Measurements from ENCODE around the gene PDE8A.

The PDE8A gene

DNA sequence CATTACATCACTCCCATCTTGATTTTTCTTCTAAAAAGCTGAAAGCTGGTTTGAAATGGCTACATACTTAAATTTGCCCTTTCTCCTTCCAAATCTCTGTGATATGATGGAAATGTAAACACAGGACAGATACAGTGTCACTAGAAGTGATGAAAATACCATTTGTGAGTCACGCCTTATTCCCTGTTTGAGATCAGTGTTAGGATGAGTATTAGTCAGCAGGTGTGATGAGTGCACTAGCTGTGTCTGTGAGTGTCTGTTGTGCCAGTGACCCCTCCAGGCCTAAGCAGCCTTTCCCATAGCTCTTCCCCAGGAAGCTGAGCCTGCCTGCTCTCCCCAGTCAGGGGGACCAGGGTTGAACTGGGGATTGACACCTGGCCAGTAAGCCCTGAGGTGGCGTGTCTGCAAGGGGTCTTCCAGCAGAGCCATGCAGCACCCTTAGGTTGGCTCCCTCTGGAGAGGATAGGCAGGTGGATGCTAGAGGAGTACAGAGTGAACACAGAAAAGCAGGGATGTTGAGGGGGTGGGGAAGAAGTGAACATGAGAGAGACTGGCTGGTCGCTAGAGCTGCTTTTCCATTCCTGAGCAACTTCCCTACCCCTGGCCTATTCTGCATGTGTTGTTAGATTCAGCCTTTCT is 92.0 kb downstream of the PDE8A start:
- peak overlapping the region; percentile 39 for H3K4me3 Mint-ChIP-seq
- H3K27ac Mint-ChIP-seq: peak overlapping the region; percentile 59
- H3K36me3 Mint-ChIP-seq (ENCODE audit: low read depth): peaks cover 45% of the 10 kb centered on the region
- no peaks in the 10 kb centered on the region for H3K9me3 Mint-ChIP-seq
- peaks cover 15% of the 10 kb centered on the region for H3K4me1 Mint-ChIP-seq (ENCODE audit: low read depth)
- H3K27me3 Mint-ChIP-seq: no peaks in the 10 kb centered on the region

GRCh38 chr15:85086855-85087254 is 105.2 kb downstream of the PDE8A start:
- H3K4me1 Mint-ChIP-seq (ENCODE audit: low read depth): no peaks in the 10 kb centered on the region
- no peaks in the 10 kb centered on the region for H3K27me3 Mint-ChIP-seq
- no peaks in the 10 kb centered on the region for H3K9me3 Mint-ChIP-seq
- peaks cover 48% of the 10 kb centered on the region for H3K36me3 Mint-ChIP-seq (ENCODE audit: low read depth)
- H3K27ac Mint-ChIP-seq: no peak overlapping the region
- H3K4me3 Mint-ChIP-seq: no peak overlapping the region

DNA sequence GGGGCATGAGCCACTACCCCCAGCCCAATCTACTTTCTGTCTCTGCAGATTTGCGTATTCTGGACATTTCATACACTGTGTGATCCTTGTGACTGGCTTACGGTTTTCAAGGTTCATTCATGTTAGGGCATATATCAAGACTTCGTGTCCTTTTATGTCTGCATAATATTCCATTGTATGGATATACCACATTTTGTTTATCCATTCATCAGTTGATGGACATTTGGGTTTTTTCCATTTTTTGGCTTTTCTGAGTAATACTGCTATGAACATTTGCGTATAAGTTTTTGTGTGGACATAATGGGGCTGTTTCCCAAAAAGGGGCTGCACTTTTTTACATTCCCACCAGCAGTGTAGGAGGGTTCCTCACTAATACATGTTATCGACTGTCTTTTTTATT is 106.6 kb downstream of the PDE8A start:
- peaks cover 57% of the 10 kb centered on the region for H3K36me3 Mint-ChIP-seq (ENCODE audit: low read depth)
- no peaks in the 10 kb centered on the region for H3K27me3 Mint-ChIP-seq
- H3K4me1 Mint-ChIP-seq (ENCODE audit: low read depth): no peaks in the 10 kb centered on the region
- H3K4me3 Mint-ChIP-seq: no peak overlapping the region
- H3K9me3 Mint-ChIP-seq: no peaks in the 10 kb centered on the region
- no peak overlapping the region for H3K27ac Mint-ChIP-seq

DNA sequence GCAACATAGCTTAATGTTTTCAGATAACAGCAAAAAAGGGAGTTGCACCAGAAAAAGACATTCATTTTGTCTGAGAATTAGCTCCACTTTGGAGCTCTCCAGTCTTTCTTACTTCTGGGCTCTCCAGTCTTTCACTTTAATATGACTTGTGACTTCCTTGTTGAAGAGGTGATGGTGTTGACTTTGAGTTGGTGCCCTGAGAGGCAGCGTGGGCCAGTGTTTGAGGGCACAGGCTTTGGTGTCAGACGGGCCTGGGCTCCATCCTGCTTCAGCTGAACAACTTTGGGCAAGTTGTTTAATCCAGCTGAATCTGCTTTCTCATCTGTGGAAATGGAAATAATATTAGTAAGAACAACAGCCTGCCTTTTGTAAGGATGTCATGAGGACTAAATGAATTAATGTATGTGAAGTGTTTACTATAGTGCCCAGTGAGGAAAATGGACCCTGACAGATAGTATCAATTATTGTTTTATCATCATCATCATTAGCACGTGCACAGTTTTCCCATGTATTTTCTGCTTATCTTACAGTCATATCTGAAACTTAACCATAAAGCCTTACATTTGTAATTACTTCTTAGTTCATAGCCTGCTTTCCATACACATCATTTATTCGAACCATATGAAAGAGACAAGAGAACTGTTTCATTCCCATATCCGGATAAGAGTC is 108.4 kb downstream of the PDE8A start:
- Mint-ChIP-seq H3K27ac (no peak overlapping the region), H3K4me1 (ENCODE audit: low read depth) (no peaks in the 10 kb centered on the region), H3K27me3 (no peaks in the 10 kb centered on the region), H3K9me3 (no peaks in the 10 kb centered on the region), H3K36me3 (ENCODE audit: low read depth) (peaks cover 56% of the 10 kb centered on the region), H3K4me3 (no peak overlapping the region)

DNA sequence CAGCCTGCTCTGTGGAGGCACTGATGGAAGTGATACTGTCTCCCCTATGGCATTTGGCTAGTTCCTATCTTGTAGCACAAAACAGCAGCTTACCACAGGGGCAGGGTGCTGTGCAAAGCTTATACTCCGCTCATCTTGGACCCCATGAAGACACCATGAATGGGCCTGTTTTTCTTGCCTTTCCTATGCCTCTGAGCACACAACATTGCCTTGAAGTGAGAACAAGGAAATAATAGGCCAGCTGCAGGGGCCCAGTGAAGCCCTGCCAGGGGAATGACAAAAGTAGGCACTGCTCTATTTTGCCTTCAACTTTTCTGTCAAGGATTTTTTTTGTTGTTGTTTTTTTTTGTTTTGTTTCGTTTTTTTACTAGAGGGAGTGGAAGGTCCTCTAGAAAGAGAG is 110.3 kb downstream of the PDE8A start:
- H3K27ac Mint-ChIP-seq: no peak overlapping the region
- no peaks in the 10 kb centered on the region for H3K27me3 Mint-ChIP-seq
- no peak overlapping the region for H3K4me3 Mint-ChIP-seq
- peaks cover 51% of the 10 kb centered on the region for H3K36me3 Mint-ChIP-seq (ENCODE audit: low read depth)
- no peaks in the 10 kb centered on the region for H3K9me3 Mint-ChIP-seq
- no peaks in the 10 kb centered on the region for H3K4me1 Mint-ChIP-seq (ENCODE audit: low read depth)

- H3K27me3 Mint-ChIP-seq: no peaks in the 10 kb centered on the region
- H3K4me3 Mint-ChIP-seq: no peak overlapping the region
- no peak overlapping the region for H3K27ac Mint-ChIP-seq
- H3K9me3 Mint-ChIP-seq: no peaks in the 10 kb centered on the region
- no peaks in the 10 kb centered on the region for H3K4me1 Mint-ChIP-seq (ENCODE audit: low read depth)
- H3K36me3 Mint-ChIP-seq (ENCODE audit: low read depth): peaks cover 51% of the 10 kb centered on the region
These were observed 113.0 kb downstream of the PDE8A start for GRCh38 chr15:85094685-85095084.

- Mint-ChIP-seq H3K27ac (no peak overlapping the region), H3K9me3 (no peaks in the 10 kb centered on the region), H3K27me3 (no peaks in the 10 kb centered on the region), H3K4me1 (ENCODE audit: low read depth) (no peaks in the 10 kb centered on the region), H3K4me3 (no peak overlapping the region), H3K36me3 (ENCODE audit: low read depth) (peaks cover 46% of the 10 kb centered on the region)
These were observed 113.9 kb downstream of the PDE8A start for GRCh38 chr15:85095566-85095965.

DNA sequence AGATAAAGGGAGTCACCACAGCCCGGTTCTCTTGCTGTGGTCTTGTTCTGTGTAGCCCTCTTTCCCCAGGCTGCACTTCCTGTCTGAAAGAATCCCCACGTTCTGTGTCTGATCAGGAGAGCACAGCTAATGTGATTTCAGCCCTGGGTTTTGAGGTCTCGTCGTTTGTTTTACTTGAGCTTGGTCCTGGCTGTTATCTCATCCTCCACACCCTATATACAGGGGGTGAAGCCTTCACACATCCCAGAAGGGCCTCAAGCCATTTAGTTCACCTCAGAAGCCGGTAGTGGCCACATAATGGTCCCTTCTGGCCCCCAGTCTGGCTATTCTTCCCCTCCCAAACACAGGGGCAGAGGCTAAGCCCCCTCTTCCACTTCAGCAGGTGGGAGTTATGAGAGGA is 115.6 kb downstream of the PDE8A start:
- Mint-ChIP-seq H3K9me3 (no peaks in the 10 kb centered on the region), H3K4me3 (no peak overlapping the region), H3K4me1 (ENCODE audit: low read depth) (no peaks in the 10 kb centered on the region), H3K36me3 (ENCODE audit: low read depth) (peaks cover 30% of the 10 kb centered on the region), H3K27me3 (no peaks in the 10 kb centered on the region), H3K27ac (no peak overlapping the region)

- Mint-ChIP-seq H3K27ac (no peak overlapping the region), H3K4me1 (ENCODE audit: low read depth) (no peaks in the 10 kb centered on the region), H3K36me3 (ENCODE audit: low read depth) (peaks cover 25% of the 10 kb centered on the region)
These were observed 116.1 kb downstream of the PDE8A start for GRCh38 chr15:85097725-85098124.

GRCh38 chr15:85099195-85099803 is 117.6 kb downstream of the PDE8A start:
- H3K27ac Mint-ChIP-seq: no peak overlapping the region
- H3K36me3 Mint-ChIP-seq (ENCODE audit: low read depth): peaks cover 15% of the 10 kb centered on the region
- H3K4me3 Mint-ChIP-seq: no peak overlapping the region
- H3K4me1 Mint-ChIP-seq (ENCODE audit: low read depth): no peaks in the 10 kb centered on the region
- H3K27me3 Mint-ChIP-seq: no peaks in the 10 kb centered on the region
- no peaks in the 10 kb centered on the region for H3K9me3 Mint-ChIP-seq

More at GRCh38 chr15:85097725-85098124, 116.1 kb downstream of the PDE8A start:
- Mint-ChIP-seq H3K4me3 (no peak overlapping the region), H3K9me3 (no peaks in the 10 kb centered on the region), H3K27me3 (no peaks in the 10 kb centered on the region)

DNA sequence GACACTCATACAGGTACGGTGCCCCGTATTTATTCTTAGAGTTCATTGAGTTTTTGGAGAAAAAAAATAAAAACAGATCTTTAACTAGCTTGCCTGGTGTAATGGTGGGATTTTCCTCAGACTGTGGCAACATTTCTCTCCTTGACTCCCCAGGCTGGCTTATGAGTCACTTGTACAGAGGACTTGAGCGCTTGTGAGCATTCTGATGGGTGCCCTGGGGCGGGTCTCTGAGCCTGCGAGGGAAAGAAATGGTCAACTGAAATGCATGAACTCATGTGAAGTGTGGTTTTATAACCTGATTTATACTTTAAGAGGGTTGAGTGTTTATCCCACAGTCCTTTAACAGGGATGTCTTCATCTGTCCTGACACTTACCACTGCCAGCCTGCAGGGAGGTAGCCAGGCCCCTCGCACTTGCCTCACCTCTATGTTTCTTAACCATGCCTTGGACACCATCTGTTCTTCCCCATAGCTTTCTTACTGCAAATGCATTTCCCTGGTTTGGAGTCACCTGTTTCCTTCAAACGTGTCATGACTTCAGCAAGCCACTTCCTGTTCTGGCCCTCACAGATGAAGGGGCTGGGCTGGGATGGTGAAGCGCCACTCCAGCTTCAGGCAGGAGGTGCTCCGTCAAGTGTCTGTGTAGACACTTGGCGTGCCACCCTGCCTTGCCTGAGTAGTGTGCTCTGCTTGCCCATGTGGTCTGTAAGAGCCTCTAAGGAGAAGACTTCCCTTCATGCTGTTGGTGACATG is 118.7 kb downstream of the PDE8A start:
- Mint-ChIP-seq H3K4me1 (ENCODE audit: low read depth) (no peaks in the 10 kb centered on the region), H3K36me3 (ENCODE audit: low read depth) (peaks cover 9% of the 10 kb centered on the region), H3K4me3 (no peak overlapping the region), H3K9me3 (no peaks in the 10 kb centered on the region), H3K27me3 (no peaks in the 10 kb centered on the region), H3K27ac (no peak overlapping the region)

- no peaks in the 10 kb centered on the region for H3K4me1 Mint-ChIP-seq (ENCODE audit: low read depth)
- H3K27ac Mint-ChIP-seq: no peak overlapping the region
- H3K4me3 Mint-ChIP-seq: no peak overlapping the region
- peaks cover 11% of the 10 kb centered on the region for H3K36me3 Mint-ChIP-seq (ENCODE audit: low read depth)
- no peaks in the 10 kb centered on the region for H3K9me3 Mint-ChIP-seq
- H3K27me3 Mint-ChIP-seq: no peaks in the 10 kb centered on the region
These were observed 122.9 kb downstream of the PDE8A start for GRCh38 chr15:85104584-85104983.

DNA sequence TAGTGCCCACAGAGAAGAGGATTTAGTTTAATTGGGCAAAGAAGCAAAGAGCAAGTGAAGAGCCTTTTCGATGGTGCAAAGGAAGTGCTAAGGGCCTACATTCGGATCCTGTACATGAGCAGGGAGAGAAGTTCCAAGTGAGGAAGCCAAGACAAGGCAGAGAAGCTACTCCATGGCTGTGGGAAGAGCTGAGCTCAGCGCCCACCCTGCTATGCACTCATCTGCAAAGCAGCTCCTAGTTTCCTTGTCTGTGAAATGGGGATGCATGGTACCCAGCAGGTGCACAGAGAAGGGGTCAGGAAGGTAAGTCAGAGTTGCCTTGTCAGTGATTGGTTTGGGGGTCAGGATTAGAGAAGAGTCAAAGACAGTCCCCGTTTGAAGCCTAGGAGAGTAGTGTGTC is 126.5 kb downstream of the PDE8A start:
- Mint-ChIP-seq H3K4me1 (ENCODE audit: low read depth) (no peaks in the 10 kb centered on the region), H3K9me3 (no peaks in the 10 kb centered on the region), H3K27ac (no peak overlapping the region), H3K36me3 (ENCODE audit: low read depth) (peaks cover 17% of the 10 kb centered on the region), H3K4me3 (no peak overlapping the region), H3K27me3 (no peaks in the 10 kb centered on the region)

DNA sequence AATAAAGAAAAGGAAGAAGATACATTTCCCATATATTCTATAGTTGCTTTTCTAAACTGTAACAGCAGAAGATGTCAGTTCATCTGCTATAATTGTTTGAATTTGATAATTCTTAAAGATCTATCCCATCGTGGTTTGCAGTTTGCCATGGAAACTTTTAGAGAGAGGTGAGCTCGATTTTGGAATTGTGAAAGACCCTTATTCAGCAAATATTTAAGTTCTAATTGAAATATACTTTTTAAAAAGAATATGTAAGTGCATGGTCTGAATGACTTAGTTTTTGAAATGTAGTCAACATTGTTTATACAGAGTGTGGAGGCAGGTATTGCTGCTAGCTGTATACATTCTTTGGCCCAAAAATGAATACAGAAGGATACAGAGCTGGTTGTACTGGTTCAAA is 127.7 kb downstream of the PDE8A start:
- no peak overlapping the region for H3K27ac Mint-ChIP-seq
- H3K27me3 Mint-ChIP-seq: no peaks in the 10 kb centered on the region
- H3K9me3 Mint-ChIP-seq: no peaks in the 10 kb centered on the region
- H3K36me3 Mint-ChIP-seq (ENCODE audit: low read depth): peaks cover 25% of the 10 kb centered on the region
- H3K4me3 Mint-ChIP-seq: no peak overlapping the region
- H3K4me1 Mint-ChIP-seq (ENCODE audit: low read depth): no peaks in the 10 kb centered on the region

- Mint-ChIP-seq H3K9me3 (no peaks in the 10 kb centered on the region), H3K4me1 (ENCODE audit: low read depth) (peaks cover 20% of the 10 kb centered on the region), H3K4me3 (no peak overlapping the region), H3K36me3 (ENCODE audit: low read depth) (peaks cover 57% of the 10 kb centered on the region), H3K27ac (no peak overlapping the region), H3K27me3 (no peaks in the 10 kb centered on the region)
These were observed 131.3 kb downstream of the PDE8A start for GRCh38 chr15:85112997-85113396.

All from stimulated activated naive CD8-positive, alpha-beta T cell treated with anti-CD3 and anti-CD28 coated beads, Interleukin-15, Interleukin-2, amounts not matched to agents 100 ng/mL and 50 ng/mL, for 24 hours (primary cell).